GM21786 (cell line): ENCODE data around the gene BRPF1.

Experiments
- ATAC-seq: cut with Tn5 transposase; IDR thresholded peaks from one replicate; pipeline ENCODE4 v1.9.1; 2021; ENCODE audit not compliant: unreplicated experiment

BRPF1 gene, protein sequence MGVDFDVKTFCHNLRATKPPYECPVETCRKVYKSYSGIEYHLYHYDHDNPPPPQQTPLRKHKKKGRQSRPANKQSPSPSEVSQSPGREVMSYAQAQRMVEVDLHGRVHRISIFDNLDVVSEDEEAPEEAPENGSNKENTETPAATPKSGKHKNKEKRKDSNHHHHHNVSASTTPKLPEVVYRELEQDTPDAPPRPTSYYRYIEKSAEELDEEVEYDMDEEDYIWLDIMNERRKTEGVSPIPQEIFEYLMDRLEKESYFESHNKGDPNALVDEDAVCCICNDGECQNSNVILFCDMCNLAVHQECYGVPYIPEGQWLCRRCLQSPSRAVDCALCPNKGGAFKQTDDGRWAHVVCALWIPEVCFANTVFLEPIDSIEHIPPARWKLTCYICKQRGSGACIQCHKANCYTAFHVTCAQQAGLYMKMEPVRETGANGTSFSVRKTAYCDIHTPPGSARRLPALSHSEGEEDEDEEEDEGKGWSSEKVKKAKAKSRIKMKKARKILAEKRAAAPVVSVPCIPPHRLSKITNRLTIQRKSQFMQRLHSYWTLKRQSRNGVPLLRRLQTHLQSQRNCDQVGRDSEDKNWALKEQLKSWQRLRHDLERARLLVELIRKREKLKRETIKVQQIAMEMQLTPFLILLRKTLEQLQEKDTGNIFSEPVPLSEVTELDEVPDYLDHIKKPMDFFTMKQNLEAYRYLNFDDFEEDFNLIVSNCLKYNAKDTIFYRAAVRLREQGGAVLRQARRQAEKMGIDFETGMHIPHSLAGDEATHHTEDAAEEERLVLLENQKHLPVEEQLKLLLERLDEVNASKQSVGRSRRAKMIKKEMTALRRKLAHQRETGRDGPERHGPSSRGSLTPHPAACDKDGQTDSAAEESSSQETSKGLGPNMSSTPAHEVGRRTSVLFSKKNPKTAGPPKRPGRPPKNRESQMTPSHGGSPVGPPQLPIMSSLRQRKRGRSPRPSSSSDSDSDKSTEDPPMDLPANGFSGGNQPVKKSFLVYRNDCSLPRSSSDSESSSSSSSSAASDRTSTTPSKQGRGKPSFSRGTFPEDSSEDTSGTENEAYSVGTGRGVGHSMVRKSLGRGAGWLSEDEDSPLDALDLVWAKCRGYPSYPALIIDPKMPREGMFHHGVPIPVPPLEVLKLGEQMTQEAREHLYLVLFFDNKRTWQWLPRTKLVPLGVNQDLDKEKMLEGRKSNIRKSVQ (N-terminal part only)

DNA sequence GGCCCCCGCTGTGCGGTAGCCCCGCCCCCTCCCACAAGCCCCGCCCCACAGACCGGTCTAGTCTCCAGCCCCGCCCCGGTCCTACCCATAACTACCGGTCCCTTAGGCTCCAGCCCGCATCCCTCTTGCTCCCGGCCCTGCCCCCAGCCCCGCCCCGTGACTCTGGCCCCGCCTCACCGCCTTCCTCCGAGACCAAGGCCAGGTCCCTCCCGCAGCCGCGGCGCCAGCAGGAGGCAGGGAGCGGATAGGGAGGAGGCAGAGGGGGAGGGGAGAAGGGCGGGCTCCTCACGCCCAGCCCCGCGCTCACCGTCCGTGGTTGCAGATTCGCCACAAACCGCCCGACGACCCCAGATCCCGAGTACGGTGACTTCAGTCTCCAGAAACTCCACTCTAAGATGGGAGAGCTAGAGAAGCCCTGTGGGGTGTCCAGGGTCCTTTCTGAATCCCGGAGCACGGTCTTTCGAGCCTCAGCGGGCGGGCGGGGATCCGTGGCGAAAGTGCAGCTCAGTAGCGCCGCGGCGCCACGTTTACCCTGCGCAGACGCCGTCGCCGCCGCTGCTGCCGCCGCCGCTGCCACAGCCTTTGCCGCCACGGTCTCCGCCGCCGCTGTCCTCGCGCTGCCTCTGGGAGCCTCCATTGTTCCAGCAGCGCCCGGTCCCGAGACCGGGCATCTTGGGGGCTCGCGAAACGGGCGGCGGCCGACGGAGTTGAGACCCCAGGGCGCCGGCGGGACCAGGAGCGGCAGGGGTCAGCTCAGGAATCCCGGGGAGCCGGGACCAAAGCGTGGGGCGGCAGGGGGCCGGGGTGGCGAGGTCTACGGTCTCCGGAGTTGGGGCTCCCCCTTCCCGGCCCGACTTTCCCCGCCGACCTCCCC is at the start of gene BRPF1:
Gene BRPF1 (plus strand): TSS at position 530 of the 874 bp plus-strand sequence. CDS start 2,406 bp downstream, outside the sequence.
- ATAC-seq = peak; percentile 93

DNA sequence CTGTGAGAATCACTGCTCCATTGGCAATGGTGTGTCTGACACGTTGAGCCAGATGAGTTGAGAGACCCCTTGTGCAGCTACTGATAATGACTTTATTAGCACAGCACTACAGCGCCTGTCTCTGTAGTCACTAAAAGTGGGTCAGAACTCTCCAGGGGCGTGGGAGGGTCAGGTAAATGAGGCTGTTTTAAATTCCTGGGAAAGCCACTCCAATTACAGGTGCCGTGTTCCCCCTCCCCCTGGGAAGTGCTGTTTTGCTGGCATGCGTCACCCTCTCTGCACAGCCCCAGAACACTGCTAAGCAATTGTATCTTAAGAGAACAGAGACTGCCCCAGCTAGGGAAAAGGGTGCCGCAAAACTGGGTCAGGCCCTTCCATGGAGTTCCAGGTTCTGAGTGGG is 49.4 kb upstream of the BRPF1 start:
- ATAC-seq = no peak

DNA sequence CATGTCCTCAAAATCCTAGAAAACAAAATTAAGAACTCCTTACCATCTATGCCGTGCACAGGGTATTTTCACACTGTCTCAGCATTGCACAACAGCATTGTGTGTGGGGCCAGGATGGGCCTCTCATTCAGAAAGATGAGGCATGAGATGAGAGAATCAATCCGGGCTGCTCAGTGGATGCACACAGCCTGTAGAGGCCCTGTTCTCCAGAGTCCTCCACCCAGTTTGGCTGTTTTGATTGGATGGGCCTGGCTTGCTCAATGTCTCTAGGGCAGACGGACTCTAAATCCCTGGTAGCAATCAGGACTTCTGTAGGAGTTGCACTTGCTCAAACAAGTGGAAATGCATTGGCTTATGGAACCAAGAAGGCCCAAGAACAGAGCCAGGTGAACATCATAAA is 48.1 kb upstream of the BRPF1 start:
- no peak for ATAC-seq

DNA sequence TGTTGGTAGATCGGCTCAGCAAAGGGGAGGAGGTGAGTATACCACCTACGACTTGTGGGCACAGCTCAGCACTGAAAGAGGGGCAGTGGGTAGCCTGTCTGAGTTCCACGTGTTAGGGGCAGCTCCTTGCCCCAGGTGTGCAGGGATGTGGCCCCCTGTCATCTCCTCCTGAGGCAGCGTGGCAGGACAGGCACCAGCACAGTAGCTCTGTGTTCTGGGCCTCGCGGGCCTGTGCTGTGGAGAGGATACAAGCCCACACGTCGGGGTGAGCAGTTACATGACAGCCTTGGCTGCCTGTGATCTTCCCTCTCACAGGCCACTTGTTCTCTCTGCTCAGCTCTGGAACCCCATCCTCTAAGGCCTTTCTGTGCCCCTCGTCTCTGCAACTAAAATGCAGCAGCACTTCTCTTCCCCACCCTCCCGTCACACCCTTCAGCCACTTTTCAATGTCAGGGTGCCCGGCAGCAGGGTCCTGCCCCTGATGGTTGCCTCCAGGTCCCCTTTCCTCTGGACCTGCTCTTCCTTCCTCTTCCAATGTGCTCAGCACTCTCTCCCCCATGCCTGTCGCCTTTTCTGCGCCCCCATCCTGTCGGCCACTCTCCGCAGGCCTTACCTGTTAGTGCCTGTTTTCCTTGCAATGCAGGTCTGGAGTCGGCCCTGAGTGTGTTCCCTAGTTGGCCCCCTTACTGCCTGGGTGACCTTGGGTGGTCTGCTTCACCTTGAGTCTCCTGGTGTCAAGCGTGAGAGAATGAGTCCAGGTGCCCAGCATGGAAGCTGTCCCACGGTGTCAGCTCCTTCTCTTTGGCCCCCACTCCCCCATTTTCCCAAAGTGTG is 46.1 kb upstream of the BRPF1 start:
- ATAC-seq = no peak

DNA sequence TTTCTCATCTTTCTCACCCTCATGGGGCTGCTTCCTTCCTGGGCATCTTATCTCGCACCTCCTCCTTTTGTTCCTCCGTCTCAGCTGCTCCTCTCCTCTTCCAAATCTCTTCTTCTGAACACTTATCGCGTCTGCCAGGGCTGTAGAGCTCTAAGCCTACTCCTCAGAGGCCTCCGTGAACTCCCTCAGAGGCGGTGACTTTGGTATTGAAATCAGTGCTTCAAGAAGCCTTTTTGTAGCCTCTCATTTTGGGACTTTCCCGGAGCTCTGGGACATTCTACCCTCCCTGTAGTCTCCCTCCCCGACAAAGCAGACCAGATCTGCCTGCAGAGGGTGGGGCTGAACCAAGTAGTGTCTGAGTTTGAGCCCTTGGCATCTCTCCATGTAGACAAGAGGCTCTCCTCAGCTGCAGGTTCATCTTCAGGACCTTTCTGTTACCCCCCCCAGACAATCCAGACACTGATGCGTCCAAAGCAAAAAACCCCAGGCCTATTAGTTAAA is 45.4 kb upstream of the BRPF1 start:
- no peak for ATAC-seq

DNA sequence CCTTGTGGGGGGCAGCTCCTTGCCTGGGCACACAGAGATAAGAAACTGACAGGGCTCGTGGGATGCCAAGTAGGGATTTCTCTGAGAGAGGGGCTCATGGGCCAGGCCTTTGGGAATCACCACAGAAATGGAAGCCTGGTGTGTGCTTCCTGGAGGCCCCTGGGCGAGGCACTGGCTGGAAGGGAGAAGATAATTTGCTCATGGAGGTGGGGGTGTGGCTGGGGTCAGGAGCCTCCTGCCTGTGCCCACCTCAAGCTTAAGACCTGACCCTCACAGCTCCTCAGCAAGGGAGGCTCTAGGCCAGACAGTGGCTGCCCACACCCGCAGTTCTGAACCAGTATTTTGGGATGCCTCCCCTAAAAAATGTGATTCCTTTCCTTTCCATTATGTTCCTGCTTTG is 44.8 kb upstream of the BRPF1 start:
- no peak for ATAC-seq

DNA sequence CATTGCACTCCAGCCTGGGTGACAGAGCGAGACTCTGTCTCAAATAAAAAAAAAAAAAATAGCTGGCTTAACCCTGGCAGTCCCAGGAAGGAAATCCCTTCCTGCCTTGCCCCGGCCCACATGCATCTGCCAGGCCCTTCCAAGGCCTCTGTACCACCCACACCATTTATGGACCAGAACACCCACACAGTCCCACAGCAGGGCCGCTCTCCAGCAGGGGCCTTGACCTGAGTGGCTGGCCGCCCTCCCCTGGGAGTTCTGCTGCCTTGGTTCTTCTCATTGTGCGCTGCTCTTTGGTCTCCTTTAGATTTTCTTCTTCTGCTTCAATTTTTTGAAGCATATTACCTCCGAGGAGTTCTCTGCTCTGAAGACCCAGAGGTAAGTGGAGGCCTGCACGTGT is 44.0 kb upstream of the BRPF1 start:
- no peak for ATAC-seq

DNA sequence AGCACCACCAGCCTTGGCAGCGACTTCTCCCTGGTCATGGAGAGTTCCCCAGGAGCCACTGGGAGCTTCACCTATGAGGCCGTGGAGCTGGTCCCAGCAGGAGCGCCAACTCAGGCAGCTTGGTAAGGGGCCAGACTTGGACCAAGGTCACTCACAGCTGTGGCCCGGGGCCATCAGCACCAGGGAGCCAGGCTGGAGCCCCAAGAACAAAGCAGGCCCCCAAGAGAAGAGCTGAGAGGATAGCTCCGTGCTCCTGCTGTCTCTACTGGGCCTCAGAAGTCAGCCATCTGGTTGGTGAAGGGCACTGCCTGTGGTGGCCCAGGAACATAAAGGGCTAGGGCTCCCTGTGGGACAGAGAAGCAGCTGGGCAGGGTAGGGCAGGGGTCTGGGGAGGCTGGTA is 42.6 kb upstream of the BRPF1 start:
- ATAC-seq = no peak

DNA sequence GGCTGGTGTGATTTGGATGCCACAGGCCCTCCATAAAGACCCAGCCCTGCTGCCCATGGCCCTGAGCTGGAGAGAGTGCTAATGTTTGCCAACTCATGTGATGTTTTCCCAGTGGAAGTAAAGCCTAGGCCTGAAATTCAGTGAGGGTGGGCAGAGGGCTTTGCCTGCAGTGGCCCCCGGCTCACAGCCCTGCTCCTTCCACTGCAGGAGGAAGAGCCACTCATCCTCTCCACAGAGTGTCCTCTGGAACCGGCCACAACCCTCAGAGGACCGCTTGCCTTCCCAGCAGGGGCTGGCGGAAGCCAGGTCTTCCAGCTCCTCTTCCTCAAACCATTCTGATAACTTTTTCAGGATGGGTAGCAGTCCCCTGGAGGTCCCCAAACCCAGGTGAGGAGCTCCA is 41.8 kb upstream of the BRPF1 start:
- no peak for ATAC-seq

DNA sequence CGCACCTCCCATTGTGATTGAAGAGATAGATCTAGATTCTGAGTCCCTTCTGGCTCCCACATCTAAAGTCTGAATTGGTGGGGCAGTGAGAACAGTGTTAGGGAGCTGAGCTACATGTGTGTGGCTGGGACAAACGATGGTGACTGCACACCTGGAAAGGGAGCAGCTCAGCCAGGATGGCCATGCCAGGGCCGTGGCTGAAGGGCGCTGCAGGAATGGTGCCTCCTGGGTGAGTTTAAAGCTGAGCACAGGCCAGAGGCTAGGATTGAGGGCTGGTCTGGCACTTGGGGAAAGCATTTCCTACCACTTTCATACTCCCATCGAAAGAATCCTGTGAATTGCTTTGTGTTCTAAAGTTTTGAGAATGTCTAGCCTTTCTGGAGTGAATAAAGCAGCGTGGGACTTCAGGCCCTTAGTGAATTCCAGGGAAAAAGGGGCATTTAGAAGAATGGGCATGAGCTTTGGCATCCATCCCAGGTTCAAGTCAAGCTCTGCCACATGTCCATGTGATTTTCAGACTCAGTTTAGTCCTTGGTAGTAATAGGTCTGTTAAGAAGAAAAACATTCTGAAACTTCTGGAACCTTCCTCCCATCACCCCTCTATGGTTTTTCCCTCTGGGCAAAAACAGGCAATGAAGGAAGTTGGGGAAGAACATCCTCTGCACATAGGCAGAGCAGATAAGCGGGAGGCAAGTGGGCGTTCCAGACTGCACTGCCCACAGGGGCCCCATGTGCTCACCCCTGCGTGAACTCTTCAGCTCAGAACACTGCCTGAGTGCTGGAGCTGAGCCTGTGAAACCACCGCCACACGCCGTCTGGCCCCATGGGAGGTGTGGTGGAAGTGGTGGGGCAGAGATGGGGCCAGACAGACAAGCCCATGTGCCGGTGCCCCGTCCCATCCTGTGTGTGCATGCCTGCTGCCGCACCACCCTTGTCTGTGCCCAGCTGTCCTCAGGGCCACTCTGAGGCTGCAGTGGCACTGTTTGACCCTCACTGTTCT is 40.8 kb upstream of the BRPF1 start:
- ATAC-seq = peak; percentile 95

DNA sequence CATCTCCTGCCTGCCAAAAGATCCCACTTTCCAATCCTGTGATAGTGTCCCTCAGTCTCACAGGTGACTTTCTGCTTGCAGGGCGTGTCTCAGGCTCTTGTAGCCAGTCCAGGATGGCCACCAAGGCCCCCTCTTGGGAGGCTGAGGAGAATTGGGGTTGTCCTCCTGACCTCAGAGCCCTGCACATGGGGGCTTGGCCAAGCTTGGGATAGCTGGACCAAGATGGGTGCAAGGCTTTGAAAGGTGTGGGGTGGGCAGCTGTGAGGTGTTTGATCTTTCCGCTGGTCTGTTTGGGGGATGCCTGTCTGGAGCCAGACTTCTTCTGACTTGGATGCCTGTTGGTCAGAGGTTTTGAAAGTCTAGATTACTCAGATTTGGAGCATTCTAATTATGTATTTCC is 39.9 kb upstream of the BRPF1 start:
- ATAC-seq = no peak

DNA sequence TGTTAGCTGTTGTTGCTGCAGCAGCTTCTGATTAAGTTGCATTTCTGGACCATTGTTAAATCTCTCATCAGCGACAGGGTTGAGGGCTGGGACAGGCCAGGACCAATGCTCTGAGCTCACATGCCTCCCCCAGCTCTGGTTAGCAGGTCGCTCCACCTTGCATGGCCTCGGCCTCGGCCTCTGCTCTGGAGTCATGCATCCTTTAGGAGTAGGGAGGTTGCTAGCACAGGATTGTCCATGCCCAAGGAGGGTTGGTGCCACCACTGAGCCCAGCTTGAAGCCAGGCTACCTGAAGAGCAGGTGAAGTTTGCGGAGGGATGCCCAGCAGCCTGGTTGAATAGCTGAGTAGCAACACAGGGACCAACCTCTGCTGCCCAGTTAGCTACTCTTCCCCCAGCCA is 39.1 kb upstream of the BRPF1 start:
- ATAC-seq = no peak

DNA sequence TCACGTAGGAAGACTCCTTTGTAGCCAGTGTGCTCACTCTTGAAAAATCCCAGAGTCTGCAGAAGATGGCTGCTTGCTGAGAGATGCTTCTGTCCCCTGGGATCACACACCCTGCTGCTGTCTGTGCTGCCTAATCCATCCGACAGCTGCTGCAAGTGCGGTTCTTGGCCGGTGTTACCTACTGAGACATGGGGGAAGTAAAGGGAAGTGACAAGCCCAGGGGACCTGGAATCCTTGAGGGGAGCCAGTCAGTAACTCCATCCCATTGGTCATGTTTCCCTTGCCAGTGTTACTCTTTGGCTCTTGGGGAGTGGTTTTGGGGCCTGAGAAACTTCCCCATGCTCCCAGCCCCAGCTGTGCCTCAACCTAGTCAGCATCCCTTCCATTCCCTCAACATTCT is 36.2 kb upstream of the BRPF1 start:
- no peak for ATAC-seq

DNA sequence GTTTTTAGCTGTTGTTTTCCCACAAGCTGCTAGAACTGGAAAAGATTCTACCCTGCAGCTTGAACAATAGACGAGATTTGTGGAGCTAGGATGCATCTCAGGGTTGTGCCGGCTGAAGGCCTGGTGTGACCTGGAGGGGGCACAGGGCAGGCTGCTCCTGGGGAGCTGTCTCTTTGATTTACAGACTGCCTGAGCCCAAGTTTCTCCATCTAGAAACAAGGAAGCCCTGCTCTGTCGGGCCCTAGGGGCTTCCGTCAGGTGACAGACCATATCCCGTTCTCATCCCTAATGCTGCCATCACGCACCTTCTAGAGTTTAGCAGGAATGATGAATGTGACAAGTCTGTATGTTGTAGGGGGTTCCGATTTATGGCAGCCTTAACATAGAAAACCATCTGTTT is 35.8 kb upstream of the BRPF1 start:
- ATAC-seq = no peak

DNA sequence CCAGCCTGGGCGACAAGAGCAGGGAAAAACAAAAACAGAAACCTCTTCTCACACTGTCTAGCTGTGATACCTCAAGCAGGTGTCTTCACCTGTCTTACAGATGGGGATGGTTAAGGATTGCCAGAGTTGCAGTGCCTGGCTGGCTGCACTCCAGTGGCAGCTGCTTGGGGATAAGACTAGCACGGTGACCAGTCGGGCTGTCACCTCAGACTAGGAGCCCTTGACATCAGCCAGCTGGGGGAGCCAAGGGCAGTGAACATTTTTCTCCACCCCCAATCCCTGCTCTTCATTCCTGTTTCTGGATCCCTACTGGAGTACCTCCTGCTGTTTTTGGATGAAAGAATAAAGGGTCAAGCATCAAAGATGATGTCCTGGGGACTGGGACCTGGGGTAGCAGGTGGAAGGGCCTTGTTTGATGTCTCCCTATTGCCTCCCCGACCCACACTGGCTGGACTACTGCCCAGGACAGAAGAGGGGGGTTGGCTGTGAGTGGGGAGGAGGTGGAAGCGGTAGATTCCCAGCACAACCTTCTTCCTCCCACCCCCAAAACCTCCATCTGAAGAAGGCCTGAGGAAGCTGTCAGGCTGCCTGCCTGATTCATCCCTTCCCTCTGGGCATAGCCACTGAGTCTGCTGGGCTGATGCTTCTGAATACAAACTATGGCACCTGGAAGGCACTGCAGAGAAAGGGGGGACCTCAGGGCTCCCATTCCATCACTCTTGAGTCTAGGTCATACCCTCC is 34.9 kb upstream of the BRPF1 start:
- no peak for ATAC-seq

DNA sequence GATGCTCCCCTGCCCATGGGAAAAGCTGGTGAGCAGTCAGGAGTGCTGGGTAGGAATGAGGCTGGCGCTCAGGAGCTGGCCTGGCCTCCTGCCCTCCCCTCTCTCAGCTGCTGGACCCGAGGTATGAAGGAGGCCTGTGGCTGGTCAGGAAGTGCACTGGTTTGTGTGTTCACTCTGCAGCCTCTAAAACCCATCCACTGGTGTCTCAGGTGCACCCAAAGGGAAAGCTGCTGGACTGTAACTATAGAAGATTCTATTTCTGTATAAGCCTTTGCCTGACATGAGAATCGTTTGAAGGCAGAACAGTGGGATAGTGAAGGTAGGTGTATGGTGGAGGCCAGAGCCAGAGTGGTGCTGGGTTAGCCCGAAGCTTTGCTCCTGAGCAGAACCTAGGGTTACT is 33.6 kb upstream of the BRPF1 start:
- no peak for ATAC-seq

DNA sequence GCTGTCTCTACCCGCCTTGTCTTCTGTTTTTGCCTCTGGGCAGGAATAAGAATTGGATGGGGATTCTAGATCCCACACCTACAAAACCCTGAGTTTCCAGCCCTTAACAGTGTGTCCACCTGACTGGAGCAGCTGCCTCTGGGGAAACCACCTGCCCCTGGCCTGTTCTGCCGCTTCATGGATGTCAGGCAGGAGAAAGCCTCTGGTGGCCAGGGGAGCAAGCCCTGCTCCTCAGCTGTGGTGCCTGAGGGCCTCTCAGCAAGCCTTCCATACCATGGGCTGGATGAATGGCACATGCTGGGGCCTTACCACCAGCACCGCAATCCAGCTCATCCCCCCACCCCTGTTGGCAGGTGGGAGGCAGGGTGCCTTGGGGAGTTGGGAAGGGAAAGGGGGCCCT is 33.2 kb upstream of the BRPF1 start:
- no peak for ATAC-seq

DNA sequence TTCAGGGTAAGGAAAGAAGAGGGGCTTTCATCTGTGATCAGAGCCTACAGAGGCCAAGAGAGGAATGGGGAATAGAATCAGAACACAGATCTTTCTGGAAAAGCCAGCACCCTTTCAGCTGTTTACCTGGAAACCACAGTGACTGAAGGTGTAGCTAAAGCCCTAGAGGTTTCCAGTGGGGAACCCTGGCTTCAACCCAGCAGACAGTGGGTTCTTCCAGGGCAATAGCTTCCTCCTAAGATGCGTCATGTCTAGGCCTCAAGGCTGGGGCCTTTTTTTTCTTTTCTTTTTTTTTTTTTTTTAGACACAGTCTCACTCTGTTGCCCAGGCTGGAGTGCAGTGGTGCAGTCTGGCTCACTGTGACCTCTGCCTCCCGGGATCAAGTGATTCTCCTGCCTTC is 31.0 kb upstream of the BRPF1 start:
- no peak for ATAC-seq
